Thyroid gland (tissue), 4 donors: ENCODE measurements around the gene TEX55.

Experiments
- POLR2A ChIP-seq, 2 donors: fragments of 450-650 bp; IDR thresholded peaks; one replicate each; pipeline ENCODE4 v1.6.1; 2017; ENCODE audit warnings: antibody characterized with exemption in 2 of 2, mild to moderate bottlenecking in 2 of 2, moderate library complexity in 1 of 2
- TF ChIP-seq, protein P1 (sequence below), 6 experiments: fragments of 200-600 bp in 3 of 6; fragments of 450-650 bp in 3 of 6; sonication (generic) in 3 of 6; IDR thresholded peaks; one replicate each; pipeline ENCODE4 v1.5.1; 2016 to 2019; ENCODE audit warnings: antibody characterized with exemption in 6 of 6, mild to moderate bottlenecking in 2 of 6, inconsistent platforms in 1 of 6, moderate library complexity in 1 of 6

DNA sequence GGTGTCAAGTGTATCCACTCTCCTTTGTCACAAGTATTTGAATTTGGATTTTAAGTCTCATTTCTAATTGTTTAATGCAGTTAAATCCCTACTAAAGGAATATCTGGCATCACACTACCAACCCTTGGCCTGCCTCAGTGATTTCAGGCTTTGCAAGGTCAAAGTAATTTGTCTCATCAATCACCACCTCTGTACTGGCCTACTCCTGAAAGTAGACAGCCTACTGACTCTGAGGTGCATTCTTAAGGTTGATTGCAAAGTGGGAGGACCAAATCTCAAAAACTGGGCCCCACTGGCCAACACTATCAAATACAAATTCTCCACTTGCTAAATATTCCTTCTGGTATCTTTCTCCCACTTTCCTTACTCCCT lies 851 bp upstream of the TEX55 start:
- TF ChIP-seq, protein P1, sequence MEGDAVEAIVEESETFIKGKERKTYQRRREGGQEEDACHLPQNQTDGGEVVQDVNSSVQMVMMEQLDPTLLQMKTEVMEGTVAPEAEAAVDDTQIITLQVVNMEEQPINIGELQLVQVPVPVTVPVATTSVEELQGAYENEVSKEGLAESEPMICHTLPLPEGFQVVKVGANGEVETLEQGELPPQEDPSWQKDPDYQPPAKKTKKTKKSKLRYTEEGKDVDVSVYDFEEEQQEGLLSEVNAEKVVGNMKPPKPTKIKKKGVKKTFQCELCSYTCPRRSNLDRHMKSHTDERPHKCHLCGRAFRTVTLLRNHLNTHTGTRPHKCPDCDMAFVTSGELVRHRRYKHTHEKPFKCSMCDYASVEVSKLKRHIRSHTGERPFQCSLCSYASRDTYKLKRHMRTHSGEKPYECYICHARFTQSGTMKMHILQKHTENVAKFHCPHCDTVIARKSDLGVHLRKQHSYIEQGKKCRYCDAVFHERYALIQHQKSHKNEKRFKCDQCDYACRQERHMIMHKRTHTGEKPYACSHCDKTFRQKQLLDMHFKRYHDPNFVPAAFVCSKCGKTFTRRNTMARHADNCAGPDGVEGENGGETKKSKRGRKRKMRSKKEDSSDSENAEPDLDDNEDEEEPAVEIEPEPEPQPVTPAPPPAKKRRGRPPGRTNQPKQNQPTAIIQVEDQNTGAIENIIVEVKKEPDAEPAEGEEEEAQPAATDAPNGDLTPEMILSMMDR (IDR thresholded peaks at IDR 0.05): no peak
- TF ChIP-seq POLR2A (IDR thresholded peaks at IDR 0.05): no peak
